CD4-positive, alpha-beta T cell (primary cell): Measurements from ENCODE around the gene NFE2L1. TPM values are rescaled to one million over a fixed set of nuclear protein-coding genes. Genes with fewer than 3 reads are reported as not detected.
"Not testable (repeated sequence)": the region's sequence is repeated elsewhere in the genome, so short reads cannot be mapped to it uniquely, and the experiment has no call there.

Source experiments
- ATAC-seq: fragments of 200-7000 bp; cut with Tn5 transposase; one replicate; pipeline ENCODE4 v1.10.0; 2022; ENCODE audit warnings: mild to moderate bottlenecking; ENCODE audit not compliant: poor library complexity
- CTCF ChIA-PET: fragments of 350-600 bp; sonication (Branson Sonifier 250); formaldehyde crosslinking; loops from one replicate; lab custom pipeline; 2021; ENCODE audit warnings: antibody characterized with exemption, inconsistent platforms; lab: Charles Lee
- POLR2A ChIA-PET: fragments of 350-600 bp; sonication (Branson Sonifier 250); formaldehyde crosslinking; loops from one replicate; lab custom pipeline; 2021; ENCODE audit warnings: antibody characterized with exemption, inconsistent platforms; lab: Charles Lee
- DNase-seq, 14 experiments: peaks; one replicate each; pipeline ENCODE4 v3.0.0-alpha.2; 2013 to 2020; ENCODE audit warnings: mixed read lengths in 2 of 14
- H3K27ac ChIP-seq, 2 donors: one replicate each; pipeline versions ENCODE4 v1.5.1 to v1.7.0; 2013; ENCODE audit warnings: low read length in 2 of 2, low read depth in 1 of 2, mild to moderate bottlenecking in 1 of 2
- H3K27me3 ChIP-seq, 2 experiments: 1 replicate in 1 of 2; 2 replicates in 1 of 2; pipeline versions ENCODE4 v1.6.1 to v1.7.0; 2013; ENCODE audit warnings: low read length in 2 of 2, control low read depth in 1 of 2, mild to moderate bottlenecking in 1 of 2, moderate library complexity in 1 of 2; ENCODE audit not compliant: insufficient read depth in 2 of 2, control insufficient read depth in 1 of 2
- H3K36me3 ChIP-seq: one replicate; pipeline ENCODE4 v1.6.1; 2013; ENCODE audit warnings: low read length, control low read depth; ENCODE audit not compliant: insufficient read depth
- H3K4me1 ChIP-seq: one replicate; pipeline ENCODE4 v1.6.1; 2013; ENCODE audit warnings: low read length, control low read depth; ENCODE audit not compliant: insufficient read depth
- H3K4me3 ChIP-seq: one replicate; pipeline ENCODE4 v1.5.1; 2013; ENCODE audit warnings: mild to moderate bottlenecking, low read length, moderate library complexity
- H3K9me3 ChIP-seq, 2 experiments: 1 replicate in 1 of 2; 2 replicates in 1 of 2; pipeline versions ENCODE4 v1.6.1 to v1.7.0; 2013; ENCODE audit warnings: low read length in 2 of 2, mild to moderate bottlenecking in 2 of 2, control low read depth in 1 of 2, moderate library complexity in 1 of 2; ENCODE audit not compliant: control insufficient read depth in 1 of 2, insufficient read depth in 1 of 2
- H3K27ac Mint-ChIP-seq: one replicate; pipeline ENCODE4 v1.8.0; 2020; ENCODE audit warnings: mixed read lengths
- H3K27me3 Mint-ChIP-seq: one replicate; pipeline ENCODE4 v1.8.0; 2021; ENCODE audit warnings: mixed read lengths
- H3K36me3 Mint-ChIP-seq: one replicate; pipeline ENCODE4 v1.8.0; 2021; ENCODE audit warnings: low read depth, mixed read lengths
- H3K4me1 Mint-ChIP-seq: one replicate; pipeline ENCODE4 v1.8.0; 2021; ENCODE audit warnings: low read depth, mixed read lengths
- H3K4me3 Mint-ChIP-seq: one replicate; pipeline ENCODE4 v1.8.0; 2020; ENCODE audit warnings: mild to moderate bottlenecking, mixed read lengths
- H3K9me3 Mint-ChIP-seq: one replicate; pipeline ENCODE4 v1.8.0; 2020; ENCODE audit warnings: mixed read lengths
- CTCF ChIP-seq: fragments of 200-600 bp; IDR thresholded peaks from one replicate; pipeline ENCODE4 v1.8.0; 2022; ENCODE audit warnings: antibody characterized with exemption, mild to moderate bottlenecking
- intact Hi-C, 2 experiments: fragments of 100-400 bp; cut with DNase I in 1 of 2; cut with micrococcal nuclease in 1 of 2; formaldehyde crosslinking; loops; one replicate each; pipeline versions ENCODE4 v1.15.1 to v1.9.0; 2023 to 2025; cut with DNase I, micrococcal nuclease
- total RNA-seq, 174 experiments: library from RNA in 2 of 174; stranded (reverse) in 2 of 174; gene quantifications; one replicate each; pipeline ENCODE4 v1.2.3 and lab custom pipeline; 2021 to 2026

The NFE2L1 gene
- total RNA-seq, 2 experiments from 2014 or later = 28.1 to 30.6 TPM

GRCh38 chr17:48066192-48066591, 18.0 kb downstream of the NFE2L1 start:
- no peak for DNase-seq
- CTCF ChIA-PET = no interaction called here
- Histone ChIP-seq H3K9me3 (no peaks in the 10 kb centered on the region), H3K27ac (no peak overlapping the region), H3K4me1 (no peaks in the 10 kb centered on the region), H3K36me3 (peaks cover 64% of the 10 kb centered on the region), H3K4me3 (no peak overlapping the region), H3K27me3 (no peaks in the 10 kb centered on the region)
- Mint-ChIP-seq H3K4me3 (no peak overlapping the region), H3K4me1 (no peaks in the 10 kb centered on the region), H3K36me3 (peaks cover 68% of the 10 kb centered on the region), H3K9me3 (no peaks in the 10 kb centered on the region), H3K27me3 (no peaks in the 10 kb centered on the region), H3K27ac (no peak overlapping the region)
- intact Hi-C loops = loop anchor here in 1 of 2 experiments (5.0 kb wide), 1 partner anchor 416 kb away; no protein-coding TSS in a partner anchor
- no peak for TF ChIP-seq CTCF
- POLR2A ChIA-PET = interaction anchor here (0.8 kb wide), 1 partner anchor 19 kb away, joined by 3 read pairs; no protein-coding TSS in a partner anchor
- no peak for ATAC-seq

DNA sequence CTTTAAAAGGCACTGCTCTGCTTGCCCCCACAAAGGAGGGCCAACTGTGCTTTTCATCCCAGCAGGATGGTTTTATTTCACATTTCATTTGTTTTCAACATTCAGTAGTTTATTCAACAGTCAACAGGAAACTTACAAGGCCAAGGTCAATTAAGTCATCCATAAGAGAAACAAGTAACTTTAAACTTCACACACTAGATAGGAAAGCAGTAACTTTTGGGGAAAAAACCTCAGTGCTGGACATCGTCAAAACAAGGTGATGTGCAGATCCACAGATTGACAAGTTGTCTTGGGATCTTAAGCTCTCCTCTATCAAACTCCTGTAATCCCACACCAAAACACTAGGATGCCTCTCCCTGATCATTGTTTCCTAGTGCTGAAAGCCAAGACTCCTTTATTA, 18.5 kb downstream of the NFE2L1 start:
- DNase-seq (no peak), ATAC-seq (no peak)
- TF ChIP-seq CTCF = no peak
- no peak overlapping the region for H3K27ac Mint-ChIP-seq
- Histone ChIP-seq H3K9me3 (no peaks in the 10 kb centered on the region), H3K27ac (no peak overlapping the region), H3K4me1 (no peaks in the 10 kb centered on the region), H3K36me3 (peaks cover 65% of the 10 kb centered on the region), H3K4me3 (no peak overlapping the region), H3K27me3 (no peaks in the 10 kb centered on the region)
- peaks cover 68% of the 10 kb centered on the region for H3K36me3 Mint-ChIP-seq
- H3K9me3 Mint-ChIP-seq = no peaks in the 10 kb centered on the region
- H3K4me3 Mint-ChIP-seq = no peak overlapping the region
- no peaks in the 10 kb centered on the region for H3K27me3 Mint-ChIP-seq
- intact Hi-C loops = loop anchor here in 1 of 2 experiments (5.0 kb wide), 1 partner anchor 416 kb away; no protein-coding TSS in a partner anchor
- ChIA-PET CTCF (interaction anchor here (0.7 to 2.2 kb wide), 3 partner anchors 9 to 41 kb away, joined by 4 to 14 read pairs (median 8); partner anchors contain the start of gene COPZ2), POLR2A (interaction anchor here (0.8 kb wide), 1 partner anchor 19 kb away, joined by 3 read pairs; no protein-coding TSS in a partner anchor)
- H3K4me1 Mint-ChIP-seq = no peaks in the 10 kb centered on the region

GRCh38 chr17:48067245-48067644, 19.1 kb downstream of the NFE2L1 start:
- Histone ChIP-seq H3K4me1 (no peaks in the 10 kb centered on the region), H3K4me3 (no peak overlapping the region), H3K36me3 (peaks cover 60% of the 10 kb centered on the region), H3K27me3 (no peaks in the 10 kb centered on the region), H3K9me3 (no peaks in the 10 kb centered on the region), H3K27ac (no peak overlapping the region)
- DNase-seq (no peak), ATAC-seq (no peak)
- CTCF ChIA-PET = interaction anchor here (0.7 to 2.2 kb wide), 3 partner anchors 8 to 41 kb away, joined by 4 to 14 read pairs (median 8); partner anchors contain the start of gene COPZ2
- Mint-ChIP-seq H3K4me3 (no peak overlapping the region), H3K4me1 (no peaks in the 10 kb centered on the region), H3K9me3 (no peaks in the 10 kb centered on the region), H3K27ac (no peak overlapping the region), H3K27me3 (no peaks in the 10 kb centered on the region), H3K36me3 (peaks cover 63% of the 10 kb centered on the region)
- intact Hi-C loops = loop anchor here in 1 of 2 experiments (5.0 kb wide), 1 partner anchor 415 kb away; no protein-coding TSS in a partner anchor
- POLR2A ChIA-PET = interaction anchor here (0.8 kb wide), 1 partner anchor 20 kb away, joined by 3 read pairs; no protein-coding TSS in a partner anchor
- no peak for TF ChIP-seq CTCF

GRCh38 chr17:48067808-48068207, 19.6 kb downstream of the NFE2L1 start:
- H3K9me3 ChIP-seq, H3K4me1 Mint-ChIP-seq, H3K27me3 Mint-ChIP-seq, H3K4me3 Mint-ChIP-seq, H3K27ac ChIP-seq, DNase-seq, ATAC-seq, H3K4me1 ChIP-seq, H3K4me3 ChIP-seq, POLR2A ChIA-PET, H3K9me3 Mint-ChIP-seq, H3K27ac Mint-ChIP-seq, H3K27me3 ChIP-seq: not testable (repeated sequence)
- CTCF ChIA-PET = interaction anchor here (2.0 to 2.2 kb wide), 2 partner anchors 31 to 42 kb away, joined by 8 to 14 read pairs; partner anchors contain the start of gene COPZ2
- H3K36me3 ChIP-seq = peaks cover 55% of the 10 kb centered on the region
- intact Hi-C loops = loop anchor here in 1 of 2 experiments (5.0 kb wide), 1 partner anchor 414 kb away; no protein-coding TSS in a partner anchor
- H3K36me3 Mint-ChIP-seq = peaks cover 58% of the 10 kb centered on the region
